Islet of Langerhans (tissue), 1 donor: ENCODE results near the gene PARN.

Source experiments
- FAIRE-seq: peaks from one replicate; lab custom pipeline; 2011; peaks lifted over from hg19 to GRCh38; lab: Jason Lieb, UNC

PARN gene

GRCh38 chr16:14499110-14499509, 130.9 kb downstream of the PARN start:
- no peak for FAIRE-seq

- no peak for FAIRE-seq
These were observed 132.6 kb downstream of the PARN start for GRCh38 chr16:14497245-14498082.

- no peak for FAIRE-seq
These were observed 133.3 kb downstream of the PARN start for GRCh38 chr16:14496786-14497185.

- no peak for FAIRE-seq
These were observed 133.9 kb downstream of the PARN start for GRCh38 chr16:14496047-14496770.

GRCh38 chr16:14495213-14496046, 134.6 kb downstream of the PARN start:
- FAIRE-seq, result no peak

GRCh38 chr16:14494396-14494966, 135.6 kb downstream of the PARN start:
- FAIRE-seq, result no peak

- FAIRE-seq, result no peak
These were observed 136.3 kb downstream of the PARN start for GRCh38 chr16:14493791-14494190.

- no peak for FAIRE-seq
These were observed 137.4 kb downstream of the PARN start for GRCh38 chr16:14492614-14493013.

GRCh38 chr16:14491861-14492529, 138.1 kb downstream of the PARN start:
- no peak for FAIRE-seq

GRCh38 chr16:14490235-14490634, 139.8 kb downstream of the PARN start:
- FAIRE-seq, result no peak

- no peak for FAIRE-seq
These were observed 140.6 kb downstream of the PARN start for GRCh38 chr16:14489460-14489859.

- no peak for FAIRE-seq
These were observed 142.5 kb downstream of the PARN start for GRCh38 chr16:14487579-14487978.

GRCh38 chr16:14486520-14487303, 143.3 kb downstream of the PARN start:
- FAIRE-seq, result peak; percentile 100

GRCh38 chr16:14485811-14486519, 144.1 kb downstream of the PARN start:
- no peak for FAIRE-seq

- FAIRE-seq, result no peak
These were observed 144.9 kb downstream of the PARN start for GRCh38 chr16:14485121-14485551.

- FAIRE-seq, result no peak
These were observed 146.2 kb downstream of the PARN start for GRCh38 chr16:14483819-14484385.

- FAIRE-seq, result no peak
These were observed 153.9 kb downstream of the PARN start for GRCh38 chr16:14476183-14476582.

GRCh38 chr16:14475370-14476139, 154.5 kb downstream of the PARN start:
- FAIRE-seq, result peak; percentile 87

GRCh38 chr16:14473488-14473887, 156.6 kb downstream of the PARN start:
- FAIRE-seq, result no peak
